GM19023 (cell line): ENCODE data around the gene CASR.

Experiments
- ATAC-seq: cut with Tn5 transposase; IDR thresholded peaks from one replicate; pipeline ENCODE4 v1.9.1; 2021; ENCODE audit warnings: mild to moderate bottlenecking, moderate library complexity; ENCODE audit not compliant: unreplicated experiment

Gene CASR

GRCh38 chr3:122255757-122256439 lies 72.4 kb downstream of the CASR start:
- ATAC-seq: peak; percentile 53

DNA sequence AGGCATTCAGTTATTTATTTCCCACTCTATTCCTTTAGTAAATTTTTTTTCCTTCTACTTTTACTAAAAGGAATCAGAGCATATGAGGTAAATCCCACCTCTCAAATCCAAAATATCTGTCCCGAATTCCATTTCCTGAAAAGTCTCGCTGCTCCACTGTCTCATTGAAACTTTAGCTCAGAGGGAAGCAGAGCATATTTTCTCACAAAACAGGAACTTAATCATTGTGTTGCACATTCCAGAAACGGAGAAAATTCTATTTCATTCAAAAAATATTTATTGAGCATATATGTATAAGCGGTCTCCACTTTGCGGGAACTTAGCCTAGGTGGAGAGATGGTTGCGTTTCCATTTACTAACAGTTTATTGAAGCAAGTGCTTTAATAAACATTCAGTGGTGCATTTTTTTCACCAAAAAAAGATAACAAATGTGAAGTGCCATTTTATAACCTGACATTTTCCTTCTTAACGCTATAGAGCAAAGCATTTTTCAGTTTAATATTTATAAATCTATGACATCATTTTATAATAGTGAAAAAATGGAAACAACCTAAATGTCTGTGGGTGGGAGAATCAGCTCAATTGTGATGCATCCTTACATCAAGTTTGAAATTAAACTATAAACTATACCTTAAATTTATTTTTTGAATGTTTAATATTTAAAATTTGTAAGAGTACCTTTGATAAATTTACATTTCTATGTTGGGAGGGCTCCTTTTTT lies 74.3 kb downstream of the CASR start:
- no peak for ATAC-seq

DNA sequence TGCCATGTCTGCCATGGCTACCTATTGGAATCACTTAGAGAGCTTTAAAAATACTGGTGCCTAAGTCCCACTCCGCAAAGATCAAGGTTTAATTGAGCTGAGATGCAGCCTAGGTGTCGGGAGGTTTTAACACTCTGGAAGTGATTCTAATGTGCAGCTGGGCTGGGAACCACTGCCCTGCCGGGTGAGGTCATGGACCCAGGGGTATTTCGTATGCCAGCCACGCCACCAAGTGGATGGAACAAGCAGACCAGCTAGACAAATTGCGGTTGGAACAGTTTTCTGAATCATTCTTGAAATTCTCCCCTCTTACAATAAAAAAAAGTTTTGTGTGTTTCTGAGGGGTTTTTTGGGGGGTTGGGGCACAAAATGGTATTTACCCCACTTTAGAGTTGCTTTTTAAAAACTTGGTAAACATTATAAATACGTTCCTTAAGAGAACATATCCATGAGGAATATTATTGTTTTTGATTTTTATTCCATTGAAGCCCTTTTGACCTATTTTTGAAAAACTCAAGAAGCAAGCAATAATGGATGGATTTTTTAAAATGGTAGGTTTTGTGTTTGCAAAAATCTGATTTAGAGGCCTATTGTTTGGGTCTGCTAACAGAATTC lies 75.4 kb downstream of the CASR start:
- ATAC-seq: peak; percentile 82

- no peak for ATAC-seq
Measured at GRCh38 chr3:122260206-122260605, 76.7 kb downstream of the CASR start.

GRCh38 chr3:122263058-122263457 lies 79.6 kb downstream of the CASR start:
- no peak for ATAC-seq

- no peak for ATAC-seq
Measured at GRCh38 chr3:122263974-122264588, 80.6 kb downstream of the CASR start.

- no peak for ATAC-seq
Measured at GRCh38 chr3:122265957-122266356, 82.5 kb downstream of the CASR start.

GRCh38 chr3:122268257-122269024 lies 85.0 kb downstream of the CASR start:
- ATAC-seq: no peak

DNA sequence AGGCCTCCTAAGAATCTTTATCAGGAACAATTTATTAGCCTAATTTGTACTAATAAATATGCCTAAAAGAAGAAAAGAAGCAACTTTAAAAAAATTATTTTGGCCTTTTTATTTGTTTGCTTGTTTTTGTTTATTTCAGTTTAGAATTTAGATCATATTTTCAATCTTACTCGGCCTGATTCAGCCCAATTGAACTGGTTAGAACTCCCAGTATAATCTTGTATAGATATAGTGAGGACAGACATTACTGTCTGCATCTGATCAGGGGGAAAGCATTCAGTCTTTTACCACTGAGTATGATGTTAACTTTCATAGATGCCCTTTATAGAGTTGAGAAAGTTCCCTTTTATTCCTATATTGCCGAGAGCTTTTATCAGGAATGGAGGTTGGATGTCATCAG lies 85.6 kb downstream of the CASR start:
- ATAC-seq: no peak

DNA sequence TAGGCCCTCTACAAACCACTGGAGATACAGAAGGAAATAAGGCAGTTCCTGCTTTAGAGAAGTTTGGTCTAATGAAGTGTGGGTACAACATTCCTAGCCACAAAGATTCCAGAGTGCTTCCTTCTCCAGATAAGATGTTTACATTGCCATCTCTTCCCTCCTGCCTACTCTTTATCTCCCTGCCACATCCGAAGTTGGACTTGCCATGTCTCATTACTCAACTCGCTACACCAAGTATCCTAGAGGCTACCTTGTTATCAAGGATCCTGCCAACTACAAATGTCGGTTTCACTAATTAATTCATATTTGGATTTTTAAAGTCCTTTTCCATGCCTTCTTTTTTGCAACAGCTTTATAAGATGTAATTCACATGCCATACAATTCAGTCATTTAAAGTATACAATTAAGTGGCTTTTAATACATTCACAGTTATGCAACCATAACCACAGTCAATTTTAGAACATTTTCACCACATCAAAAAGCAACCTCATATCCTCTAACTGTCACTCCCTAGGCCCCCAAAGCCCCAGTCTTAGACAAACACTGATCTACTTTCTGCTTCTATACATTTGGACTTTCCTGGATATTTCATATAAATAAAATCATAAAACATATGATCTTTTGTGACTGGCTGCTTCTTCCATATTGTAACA lies 87.9 kb downstream of the CASR start:
- no peak for ATAC-seq

- ATAC-seq: no peak
Measured at GRCh38 chr3:122272879-122273278, 89.4 kb downstream of the CASR start.

DNA sequence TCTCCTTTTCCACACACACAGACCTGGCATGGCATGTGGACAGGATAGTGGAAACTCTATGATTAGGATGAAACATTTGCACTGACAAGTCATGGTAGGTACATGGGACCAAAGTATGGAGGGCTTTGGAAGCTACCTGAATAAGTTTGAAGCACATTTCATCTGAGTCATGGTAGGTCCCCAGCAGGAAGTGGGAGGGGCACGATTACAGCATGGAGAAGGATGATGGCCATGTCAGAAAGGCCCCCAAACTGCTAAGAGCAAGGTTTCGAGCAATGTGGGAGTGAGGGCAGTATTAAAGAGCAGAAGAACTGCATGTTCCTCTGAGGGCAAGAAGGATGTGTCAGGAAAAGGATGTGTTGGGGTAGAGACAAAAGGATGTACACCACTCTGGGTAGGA lies 90.0 kb downstream of the CASR start:
- ATAC-seq: no peak

DNA sequence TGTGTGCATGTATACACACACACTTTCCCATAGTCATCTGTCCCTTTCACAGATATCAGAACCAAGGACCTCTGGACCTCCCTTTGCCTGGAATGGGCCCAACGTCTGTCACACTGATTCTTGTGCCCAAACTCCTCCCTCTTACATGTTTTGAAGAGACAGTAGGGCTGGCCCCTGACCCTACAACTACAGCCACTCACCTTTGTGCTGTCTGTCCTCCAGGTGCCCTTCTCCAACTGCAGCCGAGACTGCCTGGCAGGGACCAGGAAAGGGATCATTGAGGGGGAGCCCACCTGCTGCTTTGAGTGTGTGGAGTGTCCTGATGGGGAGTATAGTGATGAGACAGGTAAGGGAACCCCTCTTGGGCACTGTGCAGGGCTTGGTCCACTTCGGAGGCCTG lies 98.4 kb downstream of the CASR start:
- no peak for ATAC-seq

DNA sequence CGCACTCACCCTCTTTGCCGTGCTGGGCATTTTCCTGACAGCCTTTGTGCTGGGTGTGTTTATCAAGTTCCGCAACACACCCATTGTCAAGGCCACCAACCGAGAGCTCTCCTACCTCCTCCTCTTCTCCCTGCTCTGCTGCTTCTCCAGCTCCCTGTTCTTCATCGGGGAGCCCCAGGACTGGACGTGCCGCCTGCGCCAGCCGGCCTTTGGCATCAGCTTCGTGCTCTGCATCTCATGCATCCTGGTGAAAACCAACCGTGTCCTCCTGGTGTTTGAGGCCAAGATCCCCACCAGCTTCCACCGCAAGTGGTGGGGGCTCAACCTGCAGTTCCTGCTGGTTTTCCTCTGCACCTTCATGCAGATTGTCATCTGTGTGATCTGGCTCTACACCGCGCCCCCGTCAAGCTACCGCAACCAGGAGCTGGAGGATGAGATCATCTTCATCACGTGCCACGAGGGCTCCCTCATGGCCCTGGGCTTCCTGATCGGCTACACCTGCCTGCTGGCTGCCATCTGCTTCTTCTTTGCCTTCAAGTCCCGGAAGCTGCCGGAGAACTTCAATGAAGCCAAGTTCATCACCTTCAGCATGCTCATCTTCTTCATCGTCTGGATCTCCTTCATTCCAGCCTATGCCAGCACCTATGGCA lies 100.5 kb downstream of the CASR start:
- no peak for ATAC-seq

- no peak for ATAC-seq
Measured at GRCh38 chr3:122284486-122284885, 101.0 kb downstream of the CASR start.

DNA sequence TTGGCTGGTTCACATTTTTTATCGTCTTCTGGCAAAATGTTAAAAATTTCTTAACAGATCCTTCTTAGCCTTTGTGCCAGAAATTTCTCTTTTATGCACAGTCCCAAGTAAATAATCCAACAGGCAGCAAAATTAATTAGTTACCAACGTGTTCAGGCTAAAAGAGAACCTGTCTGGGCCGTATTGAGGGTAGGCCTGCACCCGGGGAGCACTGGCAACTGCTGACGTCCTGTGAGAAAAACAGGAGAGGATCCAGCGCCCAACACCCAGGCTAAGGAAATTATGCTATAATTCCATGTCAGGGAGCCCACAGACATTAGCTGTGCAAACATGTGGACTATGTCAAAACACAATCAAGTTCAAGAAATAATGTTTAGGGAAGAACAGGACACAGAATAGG lies 110.9 kb downstream of the CASR start:
- ATAC-seq: no peak

DNA sequence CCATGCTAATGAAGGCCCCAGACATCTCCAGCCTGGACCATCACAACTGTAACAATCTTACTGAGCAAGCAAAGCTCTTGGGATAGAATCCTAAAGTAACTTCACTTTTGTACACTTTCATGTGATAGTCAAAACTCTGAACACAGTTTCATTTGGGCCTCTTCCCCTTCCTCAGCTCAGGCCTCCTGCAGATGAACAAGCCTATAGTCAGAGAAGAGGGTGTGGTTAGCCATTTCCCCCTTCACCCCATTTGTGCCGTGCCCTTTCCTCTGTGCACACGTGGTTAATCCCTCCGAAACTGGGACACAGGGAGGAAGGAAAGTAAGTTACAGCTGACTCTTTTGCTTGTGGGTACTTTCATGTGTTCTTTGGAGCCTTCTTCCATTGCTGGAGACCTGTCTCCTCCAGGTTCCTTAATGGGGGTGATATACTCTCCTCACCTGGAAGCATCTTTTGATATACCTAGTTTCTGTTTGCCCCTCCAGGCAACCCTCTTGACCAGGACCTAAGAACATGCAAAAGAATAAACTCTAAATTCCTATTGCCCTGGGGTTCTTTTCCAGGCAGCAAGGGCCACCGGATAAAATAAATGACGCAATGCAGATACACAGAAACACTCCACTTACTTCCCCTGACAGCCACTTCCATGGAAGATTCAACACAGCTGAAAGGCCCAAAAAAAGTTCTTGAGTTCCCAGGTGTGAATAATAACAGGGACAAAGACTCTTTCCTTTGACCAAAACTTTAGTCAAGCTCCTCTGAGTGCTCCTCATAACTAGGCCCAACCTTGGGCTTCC lies 112.0 kb downstream of the CASR start:
- ATAC-seq: no peak

- ATAC-seq: no peak
Measured at GRCh38 chr3:122298239-122298638, 114.8 kb downstream of the CASR start.

DNA sequence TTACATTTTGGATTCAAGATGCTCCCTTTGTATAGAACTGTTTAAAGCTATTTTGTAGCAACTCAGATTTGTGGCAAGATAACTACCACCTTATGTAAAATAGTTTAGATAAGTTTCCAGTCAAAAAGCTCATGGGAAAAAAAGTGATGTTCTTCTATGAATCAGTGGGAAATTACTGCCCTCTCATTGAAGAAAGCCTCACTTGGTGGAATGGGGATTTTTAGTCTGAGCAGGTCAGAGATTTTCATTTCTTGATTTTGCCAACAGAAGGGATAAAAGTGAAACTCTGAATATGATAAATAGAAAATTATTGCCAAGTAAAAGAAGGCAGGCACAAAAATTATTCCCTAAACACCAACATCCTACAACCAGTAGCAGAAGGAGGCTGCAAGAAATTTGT lies 115.7 kb downstream of the CASR start:
- ATAC-seq: no peak
